ENCODE results near the gene FCAR.

GRCh38 chr19:54916822-54917221, 42.8 kb downstream of the FCAR start:
- TF ChIP-seq, protein P1, sequence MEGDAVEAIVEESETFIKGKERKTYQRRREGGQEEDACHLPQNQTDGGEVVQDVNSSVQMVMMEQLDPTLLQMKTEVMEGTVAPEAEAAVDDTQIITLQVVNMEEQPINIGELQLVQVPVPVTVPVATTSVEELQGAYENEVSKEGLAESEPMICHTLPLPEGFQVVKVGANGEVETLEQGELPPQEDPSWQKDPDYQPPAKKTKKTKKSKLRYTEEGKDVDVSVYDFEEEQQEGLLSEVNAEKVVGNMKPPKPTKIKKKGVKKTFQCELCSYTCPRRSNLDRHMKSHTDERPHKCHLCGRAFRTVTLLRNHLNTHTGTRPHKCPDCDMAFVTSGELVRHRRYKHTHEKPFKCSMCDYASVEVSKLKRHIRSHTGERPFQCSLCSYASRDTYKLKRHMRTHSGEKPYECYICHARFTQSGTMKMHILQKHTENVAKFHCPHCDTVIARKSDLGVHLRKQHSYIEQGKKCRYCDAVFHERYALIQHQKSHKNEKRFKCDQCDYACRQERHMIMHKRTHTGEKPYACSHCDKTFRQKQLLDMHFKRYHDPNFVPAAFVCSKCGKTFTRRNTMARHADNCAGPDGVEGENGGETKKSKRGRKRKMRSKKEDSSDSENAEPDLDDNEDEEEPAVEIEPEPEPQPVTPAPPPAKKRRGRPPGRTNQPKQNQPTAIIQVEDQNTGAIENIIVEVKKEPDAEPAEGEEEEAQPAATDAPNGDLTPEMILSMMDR (IDR thresholded peaks at IDR 0.05; ENCODE audit: low read depth, low read length, poor library complexity, severe bottlenecking) = no peak
- TF ChIP-seq EZH2phosphoT487 (IDR thresholded peaks at IDR 0.05; ENCODE audit: borderline replicate concordance, low read length) = no peak

All from DOHH2 (cell line).